ENCODE results near the gene ATF7. TPM values are rescaled to one million over a fixed set of nuclear protein-coding genes. Genes with fewer than 3 reads are reported as not detected.
A peak's percentile ranks its signal among the peaks of the same experiment; 100 is the strongest.

ATF7 gene
- total RNA-seq, 2 experiments from 2014 or later: 13.3 to 14.3 TPM

GRCh38 chr12:53464685-53465418 is 161.3 kb downstream of the ATF7 start:
- Mint-ChIP-seq H3K27ac (peak overlapping the region; percentile 36), H3K27me3 (no peaks in the 10 kb centered on the region), H3K4me3 (no peak overlapping the region), H3K36me3 (ENCODE audit: low read depth) (peaks cover 100% of the 10 kb centered on the region), H3K9me3 (no peaks in the 10 kb centered on the region), H3K4me1 (ENCODE audit: low read depth) (peaks cover 53% of the 10 kb centered on the region)
- no peak overlapping the region for H3K4me3 ChIP-seq (ENCODE audit: low read length)
- no peak for ATAC-seq (ENCODE audit: poor library complexity)
- POLR2A ChIA-PET: interaction anchor here (0.9 to 1.4 kb wide), 2 partner anchors 8 to 44 kb away, joined by 3 to 4 read pairs; no protein-coding TSS in a partner anchor
- CTCF ChIA-PET: no interaction called here
- H3K36me3 ChIP-seq (ENCODE audit: insufficient read depth, low read length): peaks cover 100% of the 10 kb centered on the region
- intact Hi-C loops (cut with DNase I, micrococcal nuclease): no loop called here
- H3K9me3 ChIP-seq (ENCODE audit: control insufficient read depth in 1 of 2, insufficient read depth in 1 of 2, low read length in 2 of 2): no peaks in the 10 kb centered on the region
- no peak for TF ChIP-seq CTCF (IDR thresholded peaks at IDR 0.05)
- no peak overlapping the region for H3K27ac ChIP-seq (ENCODE audit: low read depth in 1 of 2, low read length in 2 of 2)
- DNase-seq: no peak
- no peaks in the 10 kb centered on the region for H3K27me3 ChIP-seq (ENCODE audit: control insufficient read depth in 1 of 2, insufficient read depth in 2 of 2, low read length in 2 of 2)
- peaks cover 12% of the 10 kb centered on the region for H3K4me1 ChIP-seq (ENCODE audit: insufficient read depth, low read length)

- H3K27me3 ChIP-seq (ENCODE audit: control insufficient read depth in 1 of 2, insufficient read depth in 2 of 2, low read length in 2 of 2): no peaks in the 10 kb centered on the region
- H3K4me1 ChIP-seq (ENCODE audit: insufficient read depth, low read length): peaks cover 9% of the 10 kb centered on the region
- H3K27ac ChIP-seq (ENCODE audit: low read depth in 1 of 2, low read length in 2 of 2): no peak overlapping the region
- no peak for ATAC-seq (ENCODE audit: poor library complexity)
- ChIA-PET CTCF (no interaction called here), POLR2A (no interaction called here)
- peaks cover 57% of the 10 kb centered on the region for H3K4me1 Mint-ChIP-seq (ENCODE audit: low read depth)
- peaks cover 100% of the 10 kb centered on the region for H3K36me3 Mint-ChIP-seq (ENCODE audit: low read depth)
- H3K27ac Mint-ChIP-seq: peak overlapping the region; percentile 10
- DNase-seq: no peak
- H3K9me3 Mint-ChIP-seq: no peaks in the 10 kb centered on the region
- no peak overlapping the region for H3K4me3 ChIP-seq (ENCODE audit: low read length)
- peaks cover 100% of the 10 kb centered on the region for H3K36me3 ChIP-seq (ENCODE audit: insufficient read depth, low read length)
- no peaks in the 10 kb centered on the region for H3K27me3 Mint-ChIP-seq
- intact Hi-C loops (cut with DNase I, micrococcal nuclease): no loop called here
- H3K4me3 Mint-ChIP-seq: no peak overlapping the region
- no peak for TF ChIP-seq CTCF (IDR thresholded peaks at IDR 0.05)
- no peaks in the 10 kb centered on the region for H3K9me3 ChIP-seq (ENCODE audit: control insufficient read depth in 1 of 2, insufficient read depth in 1 of 2, low read length in 2 of 2)
These were observed 162.2 kb downstream of the ATF7 start for GRCh38 chr12:53463802-53464560.

GRCh38 chr12:53462935-53463334 is 163.2 kb downstream of the ATF7 start:
- DNase-seq (no peak), ATAC-seq (ENCODE audit: poor library complexity) (no peak)
- Mint-ChIP-seq H3K27me3 (no peaks in the 10 kb centered on the region), H3K27ac (peak overlapping the region; percentile 30), H3K4me1 (ENCODE audit: low read depth) (peaks cover 50% of the 10 kb centered on the region), H3K9me3 (no peaks in the 10 kb centered on the region), H3K36me3 (ENCODE audit: low read depth) (peaks cover 100% of the 10 kb centered on the region), H3K4me3 (no peak overlapping the region)
- ChIA-PET POLR2A (interaction anchor here (1.3 kb wide), 1 partner anchor 38 kb away, joined by 4 read pairs; the partner anchor contains the start of gene TARBP2), CTCF (no interaction called here)
- peaks cover 98% of the 10 kb centered on the region for H3K36me3 ChIP-seq (ENCODE audit: insufficient read depth, low read length)
- no peaks in the 10 kb centered on the region for H3K9me3 ChIP-seq (ENCODE audit: control insufficient read depth in 1 of 2, insufficient read depth in 1 of 2, low read length in 2 of 2)
- peaks cover 9% of the 10 kb centered on the region for H3K4me1 ChIP-seq (ENCODE audit: insufficient read depth, low read length)
- no peaks in the 10 kb centered on the region for H3K27me3 ChIP-seq (ENCODE audit: control insufficient read depth in 1 of 2, insufficient read depth in 2 of 2, low read length in 2 of 2)
- no peak overlapping the region for H3K4me3 ChIP-seq (ENCODE audit: low read length)
- no peak for TF ChIP-seq CTCF (IDR thresholded peaks at IDR 0.05)
- intact Hi-C loops (cut with DNase I, micrococcal nuclease): no loop called here
- H3K27ac ChIP-seq (ENCODE audit: low read depth in 1 of 2, low read length in 2 of 2): no peak overlapping the region

Data from CD4-positive, alpha-beta T cell (primary cell).